GM18907 (cell line): ENCODE measurements around the gene VEGFB.

Source experiments
- ATAC-seq: cut with Tn5 transposase; IDR thresholded peaks from one replicate; pipeline ENCODE4 v1.9.1; 2021; ENCODE audit warnings: mild to moderate bottlenecking, moderate library complexity; ENCODE audit not compliant: unreplicated experiment

The VEGFB gene

DNA sequence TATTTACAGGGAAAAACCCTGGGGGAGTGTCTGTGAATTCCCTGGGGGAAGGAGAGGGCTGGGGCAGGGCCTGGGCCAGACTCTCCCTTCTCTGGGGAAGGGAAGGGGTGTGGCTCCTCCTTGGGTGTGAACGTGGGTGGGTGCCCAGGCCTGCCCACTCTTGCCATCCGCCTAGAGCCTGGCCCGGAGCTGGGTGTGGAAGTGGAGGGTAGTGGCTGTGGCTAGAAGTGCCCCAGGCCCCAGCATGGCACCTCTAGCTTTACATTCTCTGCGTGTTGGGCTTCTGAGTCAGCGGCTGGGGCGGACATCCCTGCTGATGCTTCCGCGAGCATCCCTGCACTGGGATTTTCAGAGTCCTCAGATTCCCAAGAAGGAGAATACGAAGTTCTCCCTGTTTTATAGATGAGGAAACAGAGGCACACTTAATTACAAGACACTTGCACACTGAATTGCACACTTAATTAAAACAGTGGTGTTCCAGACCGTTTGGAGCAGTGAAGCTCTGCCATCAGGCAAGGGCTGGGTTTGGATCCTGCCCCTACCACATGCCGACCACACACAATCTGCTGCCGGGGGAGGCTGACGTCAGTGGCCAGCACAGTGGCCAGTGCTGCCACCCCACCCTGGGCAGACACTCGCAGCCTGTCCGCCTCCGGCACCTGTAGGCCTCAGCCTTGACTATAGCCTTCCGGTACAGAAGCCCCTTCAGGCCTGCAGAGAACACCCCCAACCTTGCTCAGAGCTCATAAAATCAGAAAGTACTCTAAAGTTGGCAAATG, 42.5 kb downstream of the VEGFB start:
- no peak for ATAC-seq

GRCh38 chr11:64278576-64279190, 44.3 kb downstream of the VEGFB start:
- ATAC-seq: no peak

DNA sequence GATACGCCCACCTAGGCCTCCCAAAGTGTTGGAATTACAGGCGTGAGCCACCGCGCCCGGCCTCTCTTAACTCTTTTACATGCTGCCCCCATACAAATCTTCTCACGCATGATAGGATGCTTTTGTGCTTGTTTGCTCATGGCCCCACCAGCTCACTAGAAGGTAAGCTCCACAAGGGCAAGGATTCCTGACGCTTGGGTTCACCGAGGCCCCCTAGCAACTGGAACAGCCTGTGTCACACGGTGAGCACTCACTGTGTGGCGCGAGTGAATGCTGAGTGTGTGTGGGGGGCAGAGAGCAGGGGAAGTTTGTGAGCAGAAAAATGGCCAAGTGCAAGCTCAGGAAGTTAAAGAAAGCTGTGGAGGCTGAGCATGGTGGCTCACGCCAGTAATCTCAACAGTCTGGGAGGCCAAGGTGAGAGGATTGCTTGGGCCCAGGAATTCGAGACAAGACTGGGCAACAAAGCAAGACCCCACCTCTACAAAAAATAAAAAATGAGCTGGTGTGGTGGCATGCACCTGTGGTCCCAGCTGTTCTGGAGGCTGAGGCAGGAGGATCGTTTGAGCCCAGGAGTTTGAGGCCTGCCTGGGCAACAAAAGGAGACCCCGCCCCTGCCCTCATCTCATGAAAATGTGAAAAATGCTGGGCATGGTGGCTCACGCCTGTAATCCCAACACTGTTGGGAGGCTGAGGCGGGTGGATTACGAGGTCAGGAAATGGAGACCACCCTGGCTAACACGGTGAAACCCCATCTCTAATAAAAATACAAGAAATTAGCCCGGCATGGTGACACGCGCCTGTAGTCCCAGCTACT, 47.8 kb downstream of the VEGFB start:
- ATAC-seq: no peak

DNA sequence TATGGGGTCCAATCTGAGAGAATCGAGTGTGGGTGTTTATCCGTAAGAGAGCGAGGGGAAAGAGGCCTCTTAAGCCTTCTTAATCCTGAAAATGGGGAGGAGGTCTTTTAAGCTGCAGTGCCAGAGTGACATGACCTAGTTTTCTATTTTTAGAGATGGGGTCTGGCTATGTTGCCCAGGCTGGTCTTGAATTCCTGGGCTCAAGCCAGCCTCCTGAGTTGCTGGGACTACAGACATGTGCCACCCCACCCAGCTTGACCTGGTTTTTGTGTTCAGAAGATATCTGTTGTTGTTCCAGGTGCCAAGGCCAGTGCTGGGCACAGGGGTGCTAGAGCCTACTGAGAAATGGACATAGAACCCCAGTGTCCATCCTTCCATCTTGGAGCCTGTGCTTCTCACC, 48.7 kb downstream of the VEGFB start:
- ATAC-seq: no peak

DNA sequence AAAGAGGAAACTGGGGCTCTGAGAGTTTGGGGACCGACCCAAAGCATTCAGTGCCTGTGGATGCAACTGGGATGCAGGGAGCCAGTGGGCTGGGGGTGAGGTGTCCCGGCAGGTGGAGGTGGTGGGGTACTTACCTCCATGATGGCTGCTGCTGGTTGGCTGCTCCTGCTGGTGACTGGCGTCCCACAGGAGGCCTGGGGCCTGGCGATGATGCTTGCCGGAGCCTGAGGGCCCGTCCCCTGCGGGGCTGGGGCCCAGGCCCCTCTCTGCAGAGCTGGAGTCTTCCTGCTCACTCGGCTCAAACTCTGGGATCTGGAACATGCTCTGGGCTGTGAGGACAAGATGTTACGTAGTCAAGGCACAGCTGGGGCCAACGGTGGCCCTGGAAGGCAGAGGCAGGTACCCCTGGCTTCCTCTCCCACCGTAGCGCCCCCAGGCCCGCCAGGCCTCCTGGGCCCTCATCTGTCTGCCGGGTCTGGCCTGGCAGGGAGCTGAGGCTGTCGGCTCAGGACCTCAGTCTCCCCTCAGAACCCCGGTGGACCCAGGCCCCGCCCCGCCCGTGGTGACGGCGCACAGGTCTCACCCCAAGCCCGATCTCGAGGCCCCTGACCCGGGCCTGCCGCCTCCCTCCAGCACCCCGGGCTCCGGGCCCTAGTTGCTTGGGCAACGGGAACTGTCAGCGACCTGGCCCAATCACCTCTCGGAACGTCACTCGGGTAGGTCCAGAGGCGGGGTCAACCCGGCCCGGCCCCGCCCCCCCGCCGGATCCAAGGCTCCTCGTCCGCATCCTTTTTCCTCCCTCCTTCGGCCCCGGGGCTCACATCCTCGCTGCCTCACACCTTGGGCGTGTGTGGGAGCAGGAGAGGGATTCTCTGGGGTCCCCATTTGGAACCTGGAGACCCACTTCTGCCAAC, 49.9 kb downstream of the VEGFB start, which contains the start of gene BAD:
BAD (minus strand) TSS at position 618 of the 914 bp plus-strand sequence; CDS start at position 321, 297 bp downstream.
- peak; percentile 77 for ATAC-seq

DNA sequence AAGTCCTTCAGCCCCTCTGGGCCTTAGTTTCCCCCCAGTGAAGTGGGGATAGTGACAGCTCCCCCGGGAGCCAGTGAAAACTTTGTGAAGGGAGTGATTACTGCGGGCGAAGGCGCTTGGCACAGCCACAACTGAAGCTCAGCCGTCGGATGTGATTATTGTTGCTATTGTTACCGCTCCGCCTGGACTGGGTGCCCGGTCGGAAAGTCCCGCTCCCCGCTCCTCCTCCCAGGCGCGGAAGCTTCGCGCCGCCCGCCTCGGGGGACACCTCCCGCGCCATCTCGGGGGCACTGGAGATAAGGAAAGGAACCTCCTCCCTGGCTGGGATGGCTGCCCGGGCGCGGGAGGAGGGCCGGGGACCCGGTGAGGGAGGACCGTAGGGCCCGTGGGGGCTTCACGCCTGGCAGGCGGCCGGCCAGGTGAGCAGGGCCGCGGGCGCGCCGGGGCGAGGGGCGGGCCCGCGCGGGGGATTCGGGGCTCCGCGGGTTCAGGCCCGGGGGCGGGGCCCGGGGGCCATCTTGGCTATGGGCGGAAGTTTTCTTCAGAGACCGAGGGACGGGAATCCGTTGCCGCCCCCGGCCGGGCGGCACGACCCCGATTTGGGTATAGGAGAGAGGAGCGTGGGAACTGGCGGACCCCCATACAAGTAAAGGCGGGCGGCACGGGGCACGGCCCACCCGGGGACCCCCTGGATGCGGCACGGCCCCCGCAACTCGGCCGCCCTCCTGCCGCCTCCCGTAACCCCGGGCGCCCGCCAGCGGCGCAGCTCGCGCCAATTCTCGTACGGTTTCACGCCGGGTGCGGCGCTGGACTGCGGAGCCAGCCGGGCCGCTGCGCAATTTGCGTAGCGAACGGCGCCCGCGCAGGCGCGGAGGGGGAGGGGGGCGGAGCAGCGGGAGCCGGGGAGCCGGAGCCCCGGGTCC, 50.8 kb downstream of the VEGFB start, which contains the start of gene GPR137:
GPR137 (plus strand) TSS at position 887 of the 923 bp plus-strand sequence. CDS start 677 bp downstream, outside the sequence.
- peak; percentile 60 for ATAC-seq

- ATAC-seq: peak; percentile 8
Measured at GRCh38 chr11:64285885-64286800, 51.8 kb downstream of the VEGFB start.

GRCh38 chr11:64286801-64287159, 52.4 kb downstream of the VEGFB start:
- no peak for ATAC-seq

GRCh38 chr11:64287676-64288352, 53.4 kb downstream of the VEGFB start:
- no peak for ATAC-seq

DNA sequence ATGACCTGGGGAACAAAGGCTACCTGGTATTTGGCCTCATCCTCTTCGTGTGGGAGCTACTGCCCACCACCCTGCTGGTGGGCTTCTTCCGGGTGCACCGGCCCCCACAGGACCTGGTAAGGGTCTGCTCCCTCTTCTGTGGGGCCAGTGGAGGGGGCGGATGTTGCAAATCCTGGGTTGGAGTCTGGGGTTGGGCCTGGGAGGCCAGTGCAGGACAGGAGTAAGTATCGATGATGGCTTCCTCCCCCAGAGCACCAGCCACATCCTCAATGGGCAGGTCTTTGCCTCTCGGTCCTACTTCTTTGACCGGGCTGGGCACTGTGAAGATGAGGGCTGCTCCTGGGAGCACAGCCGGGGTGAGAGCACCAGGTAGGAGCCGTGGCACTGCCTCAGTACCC, 54.0 kb downstream of the VEGFB start:
- no peak for ATAC-seq
